Measurements from ENCODE around the gene PSTPIP1.

GRCh38 chr15:76967067-76967466 is 27.9 kb upstream of the PSTPIP1 start:
- no peak for TF ChIP-seq CTCF (IDR thresholded peaks at IDR 0.05; ENCODE audit: poor library complexity, severe bottlenecking)
- TF ChIP-seq MXI1 (conservative IDR thresholded peaks at IDR 0.05; ENCODE audit: poor library complexity, severe bottlenecking): no peak

Measured in neural cell (in vitro differentiated cells).